Gastrocnemius medialis (tissue), 4 donors: ENCODE data around the gene POLR2J3. TPM values are rescaled to one million over a fixed set of nuclear protein-coding genes. Genes with fewer than 3 reads are reported as not detected.
"Not testable (repeated sequence)": the region's sequence is repeated elsewhere in the genome, so short reads cannot be mapped to it uniquely, and the experiment has no call there.

Source experiments
- ATAC-seq, 2 donors: fragments of 150-250 bp; one replicate each; pipeline ENCODE4 v1.9.1; 2016
- DNase-seq, 2 donors: peaks; one replicate each; pipeline ENCODE4 v3.0.0-alpha.2; 2019
- H3K27ac ChIP-seq, 4 donors: fragments of 200-600 bp; sonication (generic); 1 replicate in 1 of 4; 2 replicates in 3 of 4; pipeline ENCODE4 v1.5.1; 2016 to 2018; ENCODE audit warnings: mild to moderate bottlenecking in 2 of 4, moderate library complexity in 1 of 4
- H3K27me3 ChIP-seq, 3 donors: fragments of 200-600 bp; sonication (generic) in 2 of 3; 1 replicate in 1 of 3; 2 replicates in 2 of 3; pipeline versions ENCODE4 v1.5.1 to v1.6.0; 2016 to 2019; ENCODE audit warnings: mild to moderate bottlenecking in 1 of 3, moderate library complexity in 1 of 3
- H3K36me3 ChIP-seq, 2 donors: fragments of 200-600 bp; sonication (generic) in 1 of 2; one replicate each; pipeline ENCODE4 v1.5.1; 2017 to 2018
- H3K4me1 ChIP-seq, 2 donors: fragments of 200-600 bp; sonication (generic) in 1 of 2; one replicate each; pipeline ENCODE4 v1.5.1; 2016 to 2017; ENCODE audit warnings: mild to moderate bottlenecking in 2 of 2
- H3K4me3 ChIP-seq, 4 donors: fragments of 200-600 bp; sonication (generic) in 3 of 4; 1 replicate in 1 of 4; 2 replicates in 3 of 4; pipeline ENCODE4 v1.5.1; 2016 to 2019; ENCODE audit warnings: mild to moderate bottlenecking in 2 of 4
- H3K9me3 ChIP-seq, 3 donors: fragments of 200-600 bp; sonication (generic) in 2 of 3; 1 replicate in 1 of 3; 2 replicates in 2 of 3; pipeline ENCODE4 v1.5.1; 2016 to 2019
- in situ Hi-C, 4 donors: fragments of 200-750 bp; cut with MboI; loops; one replicate each; pipeline versions ENCODE4 v1.15.0 to v1.8.0; 2017; ENCODE audit warnings: low sequenced_read_pairs in 4 of 4
- intact Hi-C: fragments of 100-400 bp; cut with DNase I; formaldehyde crosslinking; loops from one replicate; pipeline ENCODE4 v1.15.1; 2023; ENCODE audit warnings: low total_unique reads
- total RNA-seq, 4 donors: library from RNA; depleted of rRNA; stranded (reverse); fragments of >200 nt; gene quantifications; one replicate each; pipeline versions ENCODE4 v1.1.0 to v1.2.3, GENCODE V29; 2016

The POLR2J3 gene
- total RNA-seq, 4 donors from 2014 or later, result 1.1 to 17.4 (median 8.5) TPM

DNA sequence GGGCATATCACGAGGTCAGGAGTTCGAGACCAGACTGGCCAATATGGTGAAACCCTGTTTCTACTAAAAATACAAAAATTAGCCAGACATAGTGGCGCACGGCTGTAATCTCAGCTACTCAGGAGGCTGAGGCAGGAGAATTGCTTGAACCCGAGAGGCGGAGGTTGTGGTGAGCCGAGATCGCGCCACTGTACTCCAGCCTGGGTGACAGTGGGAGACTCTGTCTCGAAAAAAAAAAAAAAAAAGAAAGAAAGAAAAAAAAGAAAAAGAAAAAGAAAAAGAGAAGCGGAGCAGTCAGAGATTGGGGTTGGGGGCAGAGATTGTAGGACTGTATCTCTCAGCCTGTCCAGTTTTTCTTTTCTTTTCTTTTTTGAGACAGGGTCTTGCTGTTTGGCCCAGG lies 29.6 kb downstream of the POLR2J3 start:
- ATAC-seq, H3K9me3 ChIP-seq, H3K36me3 ChIP-seq, in situ Hi-C loops, H3K27ac ChIP-seq, DNase-seq, intact Hi-C loops, H3K4me3 ChIP-seq, H3K4me1 ChIP-seq, H3K27me3 ChIP-seq: not testable (repeated sequence)

GRCh38 chr7:102542083-102542482 lies 30.3 kb downstream of the POLR2J3 start:
- DNase-seq, H3K27ac ChIP-seq, in situ Hi-C loops, H3K9me3 ChIP-seq, H3K4me1 ChIP-seq, ATAC-seq, H3K27me3 ChIP-seq, H3K36me3 ChIP-seq, H3K4me3 ChIP-seq, intact Hi-C loops: not testable (repeated sequence)

- H3K4me3 ChIP-seq, ATAC-seq, DNase-seq, H3K27me3 ChIP-seq, H3K9me3 ChIP-seq, H3K27ac ChIP-seq, in situ Hi-C loops, intact Hi-C loops, H3K36me3 ChIP-seq, H3K4me1 ChIP-seq: not testable (repeated sequence)
These were observed 31.8 kb downstream of the POLR2J3 start for GRCh38 chr7:102540604-102541003.

- H3K27ac ChIP-seq, H3K27me3 ChIP-seq, H3K9me3 ChIP-seq, H3K4me1 ChIP-seq, H3K36me3 ChIP-seq, DNase-seq, intact Hi-C loops, H3K4me3 ChIP-seq, in situ Hi-C loops, ATAC-seq: not testable (repeated sequence)
These were observed 37.2 kb downstream of the POLR2J3 start for GRCh38 chr7:102535062-102535615.

GRCh38 chr7:102532127-102532526 lies 40.3 kb downstream of the POLR2J3 start:
- DNase-seq, H3K27ac ChIP-seq, in situ Hi-C loops, intact Hi-C loops, H3K4me1 ChIP-seq, ATAC-seq, H3K9me3 ChIP-seq, H3K4me3 ChIP-seq, H3K27me3 ChIP-seq, H3K36me3 ChIP-seq: not testable (repeated sequence)

DNA sequence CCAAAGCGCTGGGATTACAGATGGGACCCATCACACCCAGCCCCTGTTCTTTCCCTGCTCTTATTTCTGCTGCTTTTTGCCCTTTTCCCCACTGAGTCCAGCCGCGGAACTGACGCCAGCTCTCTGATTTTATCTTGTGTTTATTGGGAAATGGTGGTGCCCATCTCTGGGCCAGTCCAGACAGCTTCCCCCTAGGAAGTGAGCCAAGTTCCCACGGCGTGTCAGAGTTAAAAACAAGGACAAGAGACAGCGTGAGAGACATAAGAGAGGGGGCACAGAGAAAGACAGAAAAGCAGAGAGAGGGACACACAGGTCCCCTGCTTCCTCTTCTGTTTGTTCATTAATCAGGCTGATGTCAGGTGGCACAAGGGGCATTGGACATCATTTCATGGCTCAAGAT lies 40.8 kb downstream of the POLR2J3 start:
- H3K27ac ChIP-seq, H3K4me1 ChIP-seq, H3K36me3 ChIP-seq, H3K27me3 ChIP-seq, ATAC-seq, intact Hi-C loops, in situ Hi-C loops, H3K4me3 ChIP-seq, H3K9me3 ChIP-seq, DNase-seq: not testable (repeated sequence)

DNA sequence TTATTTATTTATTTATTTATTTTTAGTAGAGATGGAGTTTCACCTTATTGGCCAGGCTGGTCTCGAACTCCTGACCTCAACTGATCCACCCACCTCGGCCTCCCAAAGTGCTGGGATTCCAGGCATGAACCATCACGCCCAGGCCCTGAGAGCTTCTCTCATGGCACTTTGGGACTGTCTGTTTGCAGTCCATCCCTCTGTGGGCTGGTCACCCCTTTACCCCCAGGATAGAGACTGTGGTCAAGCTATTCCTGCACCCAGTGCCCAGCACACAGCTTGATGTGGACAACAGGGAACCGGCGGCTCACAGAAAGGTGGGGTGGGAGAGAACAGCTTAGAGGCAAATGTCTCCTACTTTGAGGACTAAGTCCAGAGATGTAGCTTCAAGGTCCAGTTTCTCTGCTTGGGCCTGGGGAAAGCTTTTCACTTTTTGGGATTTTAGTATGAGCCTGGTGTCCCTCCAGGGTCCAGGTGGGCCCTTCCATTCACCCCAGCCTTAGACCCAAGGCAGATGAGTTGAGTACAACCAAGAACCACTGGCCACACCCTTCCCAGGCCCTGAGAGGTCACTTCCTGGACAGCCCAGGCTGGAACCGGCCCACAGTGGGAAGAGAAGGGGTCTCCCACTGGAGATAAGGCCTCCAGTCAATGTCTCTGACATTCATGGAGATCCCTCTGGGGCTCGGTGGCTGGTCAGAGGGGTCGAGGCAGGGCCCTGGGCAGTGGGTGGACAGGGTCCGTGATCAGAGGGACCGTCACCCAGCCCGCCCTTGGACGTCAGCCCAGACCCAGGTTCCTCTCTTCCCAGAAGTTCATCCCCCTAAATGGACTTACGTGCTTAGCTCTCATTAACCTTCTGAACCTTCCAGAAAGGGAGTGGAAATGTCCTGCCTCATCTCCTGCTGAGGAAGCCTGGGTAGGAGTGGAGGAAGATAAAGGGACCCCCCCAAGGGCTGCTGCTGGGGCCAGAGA lies 44.3 kb downstream of the POLR2J3 start:
- H3K4me1 ChIP-seq, ATAC-seq, intact Hi-C loops, in situ Hi-C loops, H3K9me3 ChIP-seq, H3K4me3 ChIP-seq, H3K27me3 ChIP-seq, DNase-seq, H3K27ac ChIP-seq, H3K36me3 ChIP-seq: not testable (repeated sequence)

- H3K4me3 ChIP-seq, ATAC-seq, in situ Hi-C loops, DNase-seq, H3K9me3 ChIP-seq, H3K27ac ChIP-seq, intact Hi-C loops, H3K27me3 ChIP-seq, H3K36me3 ChIP-seq, H3K4me1 ChIP-seq: not testable (repeated sequence)
These were observed 45.2 kb downstream of the POLR2J3 start for GRCh38 chr7:102527182-102527581.

DNA sequence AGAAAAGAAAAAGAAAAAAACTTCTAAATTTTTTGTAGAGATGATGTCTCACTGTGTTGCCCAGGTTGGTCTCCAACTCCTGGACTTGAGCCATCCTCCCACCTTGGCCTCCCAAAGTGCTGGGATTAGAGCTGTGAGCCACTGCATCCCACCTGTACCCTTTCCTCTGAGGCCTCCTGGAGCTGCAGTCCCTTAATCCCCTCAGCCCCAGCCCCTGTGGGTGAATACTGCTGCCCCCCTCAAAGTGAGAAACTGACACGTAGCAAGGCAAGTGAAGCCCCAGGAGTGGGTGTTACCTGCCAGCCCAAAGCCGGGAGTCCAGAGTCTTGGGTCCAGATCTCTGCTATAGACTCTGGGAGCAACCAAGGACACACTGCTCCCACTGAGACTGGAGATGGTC lies 47.6 kb downstream of the POLR2J3 start:
- ATAC-seq, H3K4me1 ChIP-seq, H3K27me3 ChIP-seq, H3K9me3 ChIP-seq, H3K27ac ChIP-seq, in situ Hi-C loops, DNase-seq, H3K36me3 ChIP-seq, H3K4me3 ChIP-seq, intact Hi-C loops: not testable (repeated sequence)

- in situ Hi-C loops, ATAC-seq, intact Hi-C loops, H3K4me1 ChIP-seq, H3K9me3 ChIP-seq, DNase-seq, H3K36me3 ChIP-seq, H3K27ac ChIP-seq, H3K4me3 ChIP-seq, H3K27me3 ChIP-seq: not testable (repeated sequence)
These were observed 51.6 kb downstream of the POLR2J3 start for GRCh38 chr7:102520797-102521196.

DNA sequence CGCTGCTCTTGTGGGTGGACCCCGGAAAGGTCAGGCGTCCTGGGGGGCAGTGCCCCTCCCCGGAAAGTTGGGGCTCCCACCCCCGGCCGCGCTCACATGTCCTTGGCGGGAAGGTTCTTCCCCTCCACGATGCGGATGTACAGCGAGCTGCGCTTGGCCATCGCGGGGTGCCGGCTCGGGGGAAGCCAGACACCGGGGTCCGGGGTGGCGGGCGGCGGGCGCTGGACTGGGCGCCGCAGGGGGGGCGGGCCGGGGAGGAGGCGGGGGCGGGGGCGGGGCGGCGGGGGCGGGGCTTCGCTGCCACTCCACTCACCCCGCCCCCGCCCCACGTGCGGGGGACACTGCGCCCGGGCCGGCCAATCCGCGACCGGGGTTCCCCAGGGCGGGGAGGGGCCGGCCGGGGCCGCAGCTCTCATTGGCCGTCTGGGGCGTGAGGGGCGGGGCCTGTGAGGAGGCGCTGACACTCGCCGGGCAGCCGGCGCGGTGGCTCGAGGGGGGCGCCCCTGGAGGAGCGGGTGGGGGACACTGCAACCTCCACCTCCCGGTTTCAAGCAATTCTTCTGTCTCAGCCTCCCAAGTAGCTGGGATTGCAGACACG lies 54.7 kb downstream of the POLR2J3 start, which contains the start of gene RASA4B:
TSS of gene RASA4B (minus strand) at position 228 of the 598 bp plus-strand sequence. CDS start at position 161, 67 bp downstream.
- peak; percentile 9 to 21 for ATAC-seq
- H3K27me3 ChIP-seq, in situ Hi-C loops, H3K36me3 ChIP-seq, DNase-seq, H3K4me1 ChIP-seq, H3K9me3 ChIP-seq, intact Hi-C loops: not testable (repeated sequence)
- Histone ChIP-seq H3K4me3 (peak within 1 kb of the TSS in 2 of 4 donors; percentile 31 to 47), H3K27ac (peak within 1 kb of the TSS in 3 of 4 donors; percentile 36 to 73 (median 58))
